ENCODE results near the gene SUFU.

SUFU gene

DNA sequence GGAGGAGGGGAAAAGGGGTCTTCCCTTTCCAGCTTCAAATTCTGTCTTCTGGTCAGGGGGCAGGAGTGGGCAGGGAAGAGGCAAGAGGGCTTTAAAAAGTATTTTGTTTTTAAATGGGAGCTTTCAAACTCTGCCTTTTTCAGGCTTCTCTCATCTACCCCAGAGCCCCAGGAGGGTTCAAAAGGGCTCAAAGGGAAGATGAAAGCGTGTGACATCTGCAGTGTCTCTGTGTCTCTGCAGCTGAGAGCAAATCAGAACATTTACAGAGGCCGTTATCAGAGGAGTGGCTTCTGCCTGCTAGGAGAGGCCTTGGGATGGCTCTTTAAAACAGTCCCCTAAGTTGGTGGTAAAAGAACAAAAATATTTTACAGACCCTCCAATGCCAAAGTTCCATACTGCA is 170.8 kb downstream of the SUFU start:
- ChIA-PET CTCF (interaction anchor here (1.1 to 1.8 kb wide), 2 partner anchors 29 to 445 kb away, joined by 3 to 5 read pairs; no protein-coding TSS in a partner anchor), POLR2A (ENCODE audit: low non-redundant PET) (interaction anchor here (1.7 kb wide), 1 partner anchor 28 kb away, joined by 4 read pairs; no protein-coding TSS in a partner anchor)
- no peak for DNase-seq (ENCODE audit: low spot score)
- H3K27ac ChIP-seq: peak overlapping the region; percentile 90
- no peak for TF ChIP-seq CTCF (conservative IDR thresholded peaks at IDR 0.05; ENCODE audit: low read depth)

GRCh38 chr10:102675011-102675665 is 171.4 kb downstream of the SUFU start:
- H3K27ac ChIP-seq: peak overlapping the region; percentile 90
- POLR2A ChIA-PET (ENCODE audit: low non-redundant PET): interaction anchor here (0.6 to 1.7 kb wide), 2 partner anchors 29 to 1548 kb away, joined by 3 to 4 read pairs; no protein-coding TSS in a partner anchor
- no peak for TF ChIP-seq CTCF (conservative IDR thresholded peaks at IDR 0.05; ENCODE audit: low read depth)
- CTCF ChIA-PET: interaction anchor here (0.5 to 1.8 kb wide), 4 partner anchors 30 to 446 kb away, joined by 3 to 5 read pairs (median 3); no protein-coding TSS in a partner anchor
- no peak for DNase-seq (ENCODE audit: low spot score)

GRCh38 chr10:102675666-102676533 is 172.1 kb downstream of the SUFU start:
- ChIA-PET CTCF (interaction anchor here (0.5 to 1.8 kb wide), 7 partner anchors 31 to 600 kb away, joined by 3 to 5 read pairs (median 3); no protein-coding TSS in a partner anchor), POLR2A (ENCODE audit: low non-redundant PET) (interaction anchor here (0.6 to 1.7 kb wide), 2 partner anchors 30 to 1549 kb away, joined by 3 to 4 read pairs; no protein-coding TSS in a partner anchor)
- TF ChIP-seq CTCF (conservative IDR thresholded peaks at IDR 0.05; ENCODE audit: low read depth): no peak
- H3K27ac ChIP-seq: peak overlapping the region; percentile 90
- no peak for DNase-seq (ENCODE audit: low spot score)

- peak overlapping the region; percentile 90 for H3K27ac ChIP-seq
- CTCF ChIA-PET: interaction anchor here (0.6 to 0.9 kb wide), 4 partner anchors 16 to 599 kb away, joined by 3 to 4 read pairs (median 3); no protein-coding TSS in a partner anchor
- no peak for TF ChIP-seq CTCF (conservative IDR thresholded peaks at IDR 0.05; ENCODE audit: low read depth)
- no peak for DNase-seq (ENCODE audit: low spot score)
- POLR2A ChIA-PET (ENCODE audit: low non-redundant PET): no interaction called here
Measured at GRCh38 chr10:102676534-102677315, 173.0 kb downstream of the SUFU start.

- TF ChIP-seq CTCF (conservative IDR thresholded peaks at IDR 0.05; ENCODE audit: low read depth): no peak
- ChIA-PET POLR2A (ENCODE audit: low non-redundant PET) (no interaction called here), CTCF (interaction anchor here (0.6 to 2.3 kb wide), 9 partner anchors 8 to 190 kb away, joined by 3 to 12 read pairs (median 4); no protein-coding TSS in a partner anchor)
- no peak for DNase-seq (ENCODE audit: low spot score)
- peak overlapping the region; percentile 38 for H3K27ac ChIP-seq
Measured at GRCh38 chr10:102677331-102678067, 173.7 kb downstream of the SUFU start.
